ENCODE measurements around the gene BRCC3. TPM values are rescaled to one million over a fixed set of nuclear protein-coding genes. Genes with fewer than 3 reads are reported as not detected.
A peak's percentile ranks its signal among the peaks of the same experiment; 100 is the strongest.

The BRCC3 gene
- total and polyA plus RNA-seq, 8 donors: 0.87 to 20.1 (median 10.9) TPM

GRCh38 chrX:155086961-155087735 is 15.8 kb downstream of the BRCC3 start:
- intact Hi-C loops (cut with DNase I; ENCODE audit: low total_unique reads): no loop called here
- no peak overlapping the region for H3K4me3 ChIP-seq
- H3K9me3 ChIP-seq: no peaks in the 10 kb centered on the region
- TF ChIP-seq POLR2A (IDR thresholded peaks at IDR 0.05): no peak
- TF ChIP-seq POLR2AphosphoS5 (IDR thresholded peaks at IDR 0.05): no peak
- TF ChIP-seq CTCF (IDR thresholded peaks at IDR 0.05): no peak
- TF ChIP-seq EP300 (IDR thresholded peaks at IDR 0.05): no peak
- 87 to 96% (median 93%) methylated on average over 24 to 26 of the region's 26 CpGs for WGBS, 5 donors
- H3K27ac ChIP-seq: no peak overlapping the region
- DNase-seq: no peak
- peaks cover 0 to 36% (median 20%) of the 10 kb centered on the region in 4 donors for H3K36me3 ChIP-seq
- no peaks in the 10 kb centered on the region for H3K4me1 ChIP-seq
- H3K27me3 ChIP-seq: no peaks in the 10 kb centered on the region

GRCh38 chrX:155094468-155095061 is 23.3 kb downstream of the BRCC3 start:
- peak in 1 of 2 donors; percentile 50 for DNase-seq
- 26 to 45% (median 38%) methylated on average over 4 of the region's 4 CpGs for WGBS, 5 donors
- no peaks in the 10 kb centered on the region for H3K27me3 ChIP-seq

GRCh38 chrX:155105919-155106318 is 34.6 kb downstream of the BRCC3 start:
- no peak for DNase-seq
- intact Hi-C loops (cut with DNase I; ENCODE audit: low total_unique reads): no loop called here
- Histone ChIP-seq H3K36me3 (peaks cover 0 to 9% (median 3%) of the 10 kb centered on the region in 4 donors), H3K4me1 (no peaks in the 10 kb centered on the region), H3K9me3 (no peaks in the 10 kb centered on the region), H3K27me3 (no peaks in the 10 kb centered on the region), H3K4me3 (no peak overlapping the region), H3K27ac (no peak overlapping the region)
- 74 to 100% (median 90%) methylated on average over 2 of the region's 2 CpGs for WGBS, 5 donors
- no peak for TF ChIP-seq EP300 (IDR thresholded peaks at IDR 0.05)
- no peak for TF ChIP-seq CTCF (IDR thresholded peaks at IDR 0.05)
- no peak for TF ChIP-seq POLR2AphosphoS5 (IDR thresholded peaks at IDR 0.05)
- TF ChIP-seq POLR2A (IDR thresholded peaks at IDR 0.05): no peak

More at GRCh38 chrX:155094468-155095061, 23.3 kb downstream of the BRCC3 start:
- Histone ChIP-seq H3K9me3 (no peaks in the 10 kb centered on the region), H3K4me3 (no peak overlapping the region), H3K4me1 (no peaks in the 10 kb centered on the region), H3K36me3 (peaks cover 0 to 30% (median 22%) of the 10 kb centered on the region in 4 donors), H3K27ac (no peak overlapping the region)
- intact Hi-C loops (cut with DNase I; ENCODE audit: low total_unique reads): no loop called here
- no peak for TF ChIP-seq POLR2A (IDR thresholded peaks at IDR 0.05)
- peak in 4 of 7 experiments; percentile 27 to 56 (median 38) for TF ChIP-seq CTCF (IDR thresholded peaks at IDR 0.05)

GRCh38 chrX:155108427-155108826 is 37.1 kb downstream of the BRCC3 start:
- DNase-seq: no peak
- H3K9me3 ChIP-seq: no peaks in the 10 kb centered on the region
- intact Hi-C loops (cut with DNase I; ENCODE audit: low total_unique reads): no loop called here
- TF ChIP-seq POLR2A (IDR thresholded peaks at IDR 0.05): no peak
- TF ChIP-seq POLR2AphosphoS5 (IDR thresholded peaks at IDR 0.05): no peak
- TF ChIP-seq EP300 (IDR thresholded peaks at IDR 0.05): no peak
- no peak for TF ChIP-seq CTCF (IDR thresholded peaks at IDR 0.05)
- H3K27me3 ChIP-seq: no peaks in the 10 kb centered on the region
- H3K27ac ChIP-seq: no peak overlapping the region
- H3K4me1 ChIP-seq: no peaks in the 10 kb centered on the region
- peaks cover 0 to 9% (median 3%) of the 10 kb centered on the region in 4 donors for H3K36me3 ChIP-seq
- no peak overlapping the region for H3K4me3 ChIP-seq
